HG02840 (cell line): ENCODE results near the gene MKS1.

Source experiments
- ATAC-seq: cut with Tn5 transposase; IDR thresholded peaks from one replicate; pipeline ENCODE4 v1.9.1; 2021; ENCODE audit warnings: mild to moderate bottlenecking, moderate library complexity, moderate number of reproducible peaks; ENCODE audit not compliant: unreplicated experiment, low FRiP score

The MKS1 gene

DNA sequence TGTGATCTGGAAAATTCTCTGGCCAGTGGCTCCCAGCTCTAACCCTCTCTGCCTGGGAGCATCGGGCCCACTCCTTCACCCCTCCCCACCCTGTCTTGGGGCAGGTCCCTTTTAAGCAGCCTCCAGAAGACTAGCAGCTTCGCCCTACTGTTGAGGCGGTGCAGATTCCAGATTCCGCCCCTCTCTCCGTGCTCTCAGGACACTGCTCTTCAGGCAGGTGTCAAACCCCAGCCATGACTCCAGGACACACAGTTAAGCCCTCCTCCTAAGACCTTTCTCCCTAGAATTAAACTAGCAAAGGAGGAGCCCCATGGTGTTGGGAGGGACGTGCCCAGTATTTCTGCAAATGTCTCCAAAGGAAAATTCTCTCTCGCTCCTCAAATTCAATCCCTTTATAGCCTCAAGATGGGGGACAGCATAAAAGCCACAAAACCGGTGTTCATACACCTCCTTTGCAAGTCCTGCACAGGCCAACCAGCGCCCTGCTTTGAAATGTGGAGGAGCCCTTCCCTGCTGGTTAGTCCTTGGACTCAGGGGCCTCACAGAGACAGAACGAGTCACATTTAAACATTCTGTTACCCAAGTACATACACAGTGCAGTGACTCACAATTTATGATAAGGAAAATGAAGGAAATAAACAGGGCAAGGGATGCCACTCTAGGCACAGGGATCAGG, 26.5 kb upstream of the MKS1 start:
- ATAC-seq = no peak

DNA sequence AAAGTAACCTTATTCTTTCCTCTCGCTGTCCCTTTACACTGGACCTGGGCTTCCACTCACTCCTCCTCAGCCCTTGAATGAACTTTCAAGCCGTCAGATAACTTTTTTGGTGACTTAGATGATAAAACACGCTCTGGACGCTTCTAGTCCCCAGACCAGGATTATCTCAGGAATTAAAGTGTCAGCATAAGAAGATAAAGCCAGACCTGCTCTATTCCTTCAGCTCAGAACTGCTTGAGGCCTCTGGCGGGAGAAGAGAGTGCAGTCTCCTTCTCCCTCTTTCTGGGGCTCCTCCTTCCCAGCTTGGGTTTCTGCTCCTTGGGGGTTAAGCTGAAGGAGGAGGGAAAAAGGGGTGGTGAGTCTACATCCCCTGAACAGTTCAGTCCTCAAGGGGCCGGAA, 25.9 kb upstream of the MKS1 start:
- no peak for ATAC-seq

DNA sequence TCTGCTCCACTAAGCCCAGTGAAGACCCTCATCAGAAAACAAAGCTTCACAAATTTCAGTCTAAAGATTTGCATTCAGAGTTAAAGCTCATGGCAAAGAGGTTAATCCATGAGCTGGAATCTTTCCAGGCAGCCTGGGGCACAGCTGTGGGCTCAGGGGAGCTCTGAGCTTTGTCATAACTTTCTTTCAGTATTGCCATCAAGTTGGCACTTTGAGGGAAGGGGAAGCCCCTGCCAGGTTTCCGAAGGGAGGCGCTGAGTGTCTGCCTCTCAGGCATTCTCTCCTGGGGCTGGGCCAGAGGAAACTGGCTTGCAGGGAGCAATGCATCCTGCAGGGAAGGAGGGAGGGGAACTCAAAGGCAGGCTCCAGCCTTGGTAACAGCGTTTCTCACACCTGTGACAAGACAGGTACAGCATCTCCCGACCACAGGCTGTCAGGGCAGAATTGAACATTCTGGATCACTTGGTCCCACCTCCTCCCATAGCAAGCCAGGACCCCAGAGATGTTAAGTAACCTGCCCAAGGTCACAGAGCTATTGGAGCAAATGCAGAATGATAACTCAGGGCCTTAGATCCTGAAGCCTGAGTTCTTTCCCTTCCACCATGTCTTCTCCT, 23.2 kb upstream of the MKS1 start:
- no peak for ATAC-seq

DNA sequence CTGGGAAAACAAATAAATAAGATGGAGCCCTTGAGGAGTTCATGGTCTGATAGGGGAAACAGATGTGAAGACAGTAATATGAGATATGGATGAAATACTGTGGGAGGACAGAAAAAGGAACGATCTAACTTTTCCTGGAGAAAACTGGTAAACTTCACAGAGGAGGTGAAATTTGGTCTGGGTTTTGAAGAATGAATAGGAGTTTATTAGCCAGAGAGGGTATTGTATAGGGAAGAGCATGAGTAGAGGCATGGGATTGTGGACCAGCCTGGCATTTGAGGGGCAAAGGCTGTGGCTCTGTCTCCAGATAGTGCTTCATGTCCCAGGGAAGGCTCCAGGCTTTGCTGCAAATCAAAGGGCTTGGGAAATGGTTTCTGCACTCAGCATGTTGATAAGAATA, 20.9 kb upstream of the MKS1 start:
- ATAC-seq = no peak

DNA sequence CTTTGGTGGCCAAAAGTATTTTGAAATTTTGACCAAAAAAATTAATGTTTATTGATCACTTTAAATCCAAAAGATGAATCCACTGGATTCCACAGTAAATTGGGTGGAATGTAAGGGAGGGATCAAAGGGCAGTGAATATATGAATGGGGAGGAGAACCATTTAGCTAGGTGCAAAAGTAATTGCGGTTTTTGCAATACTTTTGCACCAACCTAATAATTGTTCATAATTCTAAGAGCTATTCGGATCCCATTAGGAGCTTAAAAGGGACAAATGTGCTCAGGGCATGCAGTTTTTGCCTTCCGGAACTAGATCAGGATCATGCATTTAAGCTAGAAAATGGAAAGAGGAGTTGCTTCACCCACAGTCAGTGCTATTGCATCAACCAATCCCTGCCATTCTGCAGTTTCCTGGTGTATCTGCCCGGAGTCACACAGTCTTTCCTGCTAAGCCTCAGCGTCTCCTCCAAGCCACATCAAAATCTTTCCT, 19.1 kb upstream of the MKS1 start, which contains the start of gene LPO:
Gene LPO (plus strand): TSS at position 438 of the 488 bp plus-strand sequence. CDS start 4,396 bp downstream, outside the sequence.
- ATAC-seq = no peak

DNA sequence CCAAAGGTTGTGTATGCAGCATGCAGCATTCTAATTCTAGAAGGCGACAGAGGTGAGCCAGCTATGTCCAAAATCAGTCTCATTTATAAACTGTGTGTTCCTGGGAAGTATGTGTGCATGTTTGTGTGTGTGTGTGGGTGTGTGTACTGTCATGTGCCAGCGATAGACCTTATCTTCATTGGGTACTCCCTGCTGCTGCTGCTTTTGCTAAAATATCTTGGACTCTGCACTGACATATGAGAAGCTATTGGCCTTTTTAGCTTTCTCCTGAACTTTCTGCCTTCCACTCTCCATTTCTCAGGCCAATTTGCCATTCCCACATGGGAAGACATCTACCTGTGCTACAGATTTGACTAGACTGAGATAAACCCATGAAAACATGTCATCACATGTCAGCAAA, 17.3 kb upstream of the MKS1 start:
- ATAC-seq = no peak

DNA sequence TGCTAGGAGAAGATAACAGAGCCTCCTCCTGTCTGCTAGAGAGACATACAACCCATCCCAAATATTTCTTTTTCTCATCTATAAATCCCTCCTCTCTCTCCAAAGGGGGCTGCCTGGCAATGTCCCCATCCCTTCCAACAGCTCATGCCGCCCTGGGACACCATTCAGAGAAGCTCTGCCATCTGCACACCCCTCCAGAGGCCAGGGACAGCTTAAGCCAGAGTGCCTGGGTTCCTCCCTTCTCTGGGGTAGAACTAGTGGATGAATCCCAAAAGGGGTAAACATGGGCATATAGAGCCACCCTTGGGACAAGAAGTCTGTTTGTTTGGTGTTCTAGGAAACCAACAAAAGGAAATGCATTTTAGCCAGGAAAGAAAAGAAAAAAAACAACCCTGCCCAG, 16.8 kb upstream of the MKS1 start:
- ATAC-seq = no peak

DNA sequence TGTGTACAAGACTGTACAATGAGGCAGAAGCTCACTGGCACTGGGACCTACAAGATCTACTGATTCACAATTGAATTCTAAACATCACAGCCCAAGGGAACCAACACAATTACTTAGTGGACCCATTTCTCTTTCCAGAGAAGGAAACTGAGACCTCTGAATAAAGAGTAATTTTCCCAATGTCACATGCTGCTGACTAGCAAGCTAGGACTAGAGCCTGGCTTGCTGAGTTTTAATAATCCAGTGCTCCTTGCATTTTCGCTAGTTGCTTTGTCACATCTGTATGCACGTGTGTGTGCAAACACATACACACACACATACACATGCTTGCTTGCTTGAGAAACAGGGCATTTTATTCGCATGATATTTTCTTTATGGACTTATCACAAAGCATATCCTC, 15.5 kb upstream of the MKS1 start:
- ATAC-seq = no peak

DNA sequence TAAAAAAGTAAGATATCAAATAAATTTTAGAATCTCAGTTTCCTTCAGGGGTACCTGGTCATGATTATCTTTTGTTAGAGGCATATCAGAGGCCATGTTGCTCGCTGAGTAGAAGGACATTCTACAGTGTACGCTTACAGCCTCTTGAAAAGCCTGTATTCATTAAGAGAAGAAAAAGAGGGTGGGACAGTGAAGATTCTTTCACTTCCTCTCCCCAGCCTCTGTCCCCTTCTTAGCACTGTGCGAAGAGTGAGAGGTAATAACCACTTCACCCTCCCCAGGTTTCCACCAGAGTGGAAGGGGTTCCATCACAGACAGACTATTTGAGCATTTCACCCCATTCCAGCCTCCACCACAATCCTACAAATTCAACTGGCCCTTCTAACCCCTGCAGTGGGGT, 14.5 kb upstream of the MKS1 start:
- ATAC-seq = no peak

DNA sequence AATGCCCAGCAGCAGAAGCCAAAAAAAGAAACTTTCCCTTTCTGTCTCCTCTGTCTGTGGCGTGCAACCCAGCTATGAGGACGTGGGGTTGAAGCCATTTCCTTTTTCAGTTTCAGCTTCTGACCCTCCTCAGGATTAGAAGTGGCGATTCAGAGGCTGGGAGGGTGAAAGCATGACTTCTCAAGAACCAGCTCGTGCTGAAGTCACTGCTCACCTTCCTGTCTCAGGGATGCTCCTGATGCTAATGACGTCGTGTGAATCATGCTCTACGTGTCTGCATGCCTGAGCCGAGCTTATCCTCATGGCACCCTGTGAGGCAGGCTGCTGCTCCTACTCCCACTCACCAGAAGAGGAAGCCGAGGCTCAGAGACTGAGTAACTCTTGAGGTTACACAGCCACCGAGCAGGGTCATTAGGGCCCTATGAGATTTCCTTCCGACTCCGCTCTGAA, 13.7 kb upstream of the MKS1 start:
- ATAC-seq = no peak

DNA sequence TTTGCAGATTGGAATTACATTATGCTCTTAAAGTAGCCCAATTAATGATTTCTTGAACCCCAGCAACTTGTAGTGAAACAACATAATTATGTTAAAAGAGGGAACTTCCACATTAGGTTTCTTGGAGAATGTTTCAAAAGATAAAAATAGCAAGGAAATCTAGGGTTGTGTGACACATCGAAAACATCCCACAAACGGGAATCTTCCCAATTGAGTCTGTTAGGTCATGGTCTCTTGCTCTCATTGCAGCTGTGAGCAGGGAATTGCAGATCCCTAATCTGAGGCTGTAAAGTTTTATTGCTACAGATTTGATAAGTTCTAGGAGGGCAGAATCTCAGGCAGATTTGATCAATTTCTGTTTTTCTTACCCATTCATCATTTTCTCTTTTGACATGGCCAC, 12.6 kb upstream of the MKS1 start:
- no peak for ATAC-seq

DNA sequence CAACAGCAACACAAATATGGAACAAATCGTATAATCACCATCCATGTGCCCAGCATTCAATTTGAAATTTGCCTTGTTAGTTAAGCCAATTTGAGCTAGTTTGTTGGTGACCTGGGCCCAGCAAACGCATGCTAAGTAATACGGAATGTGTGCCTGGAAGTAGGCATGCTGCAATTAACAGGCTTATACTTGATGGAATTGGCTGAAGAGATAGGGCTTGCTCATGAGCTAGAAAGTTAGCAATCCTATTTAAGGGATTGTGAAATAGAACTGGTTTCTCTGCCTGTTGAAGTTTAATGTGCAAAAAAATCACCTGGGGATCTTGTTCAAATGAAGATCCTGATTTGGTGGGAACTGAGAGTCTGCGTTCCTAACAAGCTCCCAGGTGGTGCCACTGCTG, 10.8 kb upstream of the MKS1 start:
- ATAC-seq = no peak

DNA sequence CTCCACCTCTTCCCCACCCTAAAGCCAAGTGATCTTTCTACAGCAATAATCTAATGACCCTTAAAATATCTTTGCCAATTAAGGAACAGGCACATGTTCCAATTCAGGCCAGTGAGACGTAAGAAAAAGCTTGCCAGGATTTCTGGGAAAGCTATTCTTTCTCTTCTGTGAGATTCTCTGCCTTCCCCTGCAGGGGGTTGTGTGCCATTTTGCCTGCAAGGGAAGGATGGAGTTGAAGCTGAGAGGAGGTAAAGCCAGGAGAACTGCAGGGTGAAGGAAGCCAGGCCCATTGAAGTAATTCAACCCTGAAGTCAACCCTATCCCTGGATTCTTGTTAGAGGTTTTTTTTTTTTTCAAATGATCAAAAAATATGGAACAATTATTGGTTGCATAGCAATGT, 10.3 kb upstream of the MKS1 start:
- no peak for ATAC-seq

DNA sequence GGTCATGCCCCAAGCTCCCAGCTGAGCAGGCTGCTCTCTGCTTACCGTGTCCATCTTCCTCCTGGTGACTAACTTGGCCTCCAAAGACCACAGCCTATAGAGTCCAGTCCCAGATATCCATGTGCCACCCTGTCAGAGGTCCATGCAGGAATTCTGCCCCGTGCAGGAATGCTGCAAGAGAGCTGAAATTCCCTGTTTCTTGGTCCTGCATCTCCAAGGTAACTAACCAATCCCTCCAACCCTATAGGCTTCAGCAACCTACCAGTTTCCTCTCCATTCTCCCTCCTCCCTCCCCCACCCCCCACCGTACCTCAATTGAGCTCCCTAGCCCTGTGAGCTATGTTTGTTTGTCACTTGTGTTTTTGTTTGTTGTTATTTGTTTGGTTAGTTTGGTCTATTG, 9.6 kb upstream of the MKS1 start:
- no peak for ATAC-seq

DNA sequence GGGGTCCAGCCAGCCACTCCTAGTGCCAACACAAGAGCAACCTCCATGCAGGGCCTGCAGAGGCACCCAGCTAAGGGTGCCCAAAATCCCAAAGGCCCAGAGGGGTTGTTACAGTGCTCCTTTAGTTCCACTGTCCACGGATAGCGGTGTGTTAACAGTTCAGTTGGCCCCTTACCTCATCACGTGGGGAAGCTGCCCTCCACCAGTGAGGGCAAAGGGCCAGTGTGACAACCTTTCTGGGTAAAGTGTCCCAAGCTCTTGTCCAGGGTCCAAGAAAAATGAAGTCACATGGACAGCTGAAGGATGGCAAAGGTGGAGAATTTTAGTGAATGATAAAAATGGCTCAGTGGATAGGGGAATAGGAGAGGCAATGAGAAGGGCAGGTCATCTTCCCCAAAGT, 8.7 kb upstream of the MKS1 start:
- no peak for ATAC-seq

DNA sequence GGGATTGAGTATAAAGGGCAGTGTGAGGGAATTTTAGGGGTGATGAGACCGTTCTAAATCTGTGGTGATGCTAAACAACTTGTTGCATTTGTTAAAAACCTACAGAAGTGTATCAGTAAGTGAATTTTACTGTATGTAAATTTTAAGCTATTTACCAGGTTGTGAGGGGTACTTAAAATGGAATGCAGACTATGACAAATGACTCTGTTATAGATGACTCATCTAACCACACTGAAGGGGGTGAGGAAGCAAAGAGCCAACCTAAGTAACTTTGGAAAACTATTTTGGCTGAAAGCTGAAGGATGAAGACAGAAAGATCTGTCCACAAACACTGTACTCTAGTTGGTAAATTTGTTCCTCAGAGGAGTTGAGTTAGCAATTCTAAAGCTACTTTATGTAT, 5.3 kb upstream of the MKS1 start:
- ATAC-seq = no peak

DNA sequence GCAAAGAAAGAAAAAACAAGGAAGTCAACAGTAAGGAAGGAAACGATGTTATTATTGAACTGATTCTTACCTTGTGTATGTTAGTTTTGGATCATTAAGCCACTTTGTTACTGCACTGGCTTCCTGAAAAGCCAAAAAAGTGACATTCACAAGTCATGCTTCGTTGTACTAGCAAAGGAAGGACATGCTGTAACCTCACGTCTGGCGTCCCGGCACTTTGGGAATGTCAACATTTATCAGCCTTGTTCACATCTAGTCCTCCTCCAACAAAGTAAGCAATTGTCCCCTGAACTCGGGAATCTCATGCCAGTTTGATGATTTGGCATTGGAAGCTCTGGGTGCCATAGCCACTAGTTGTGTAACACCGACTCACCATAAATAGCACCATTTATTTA, 731 bp upstream of the MKS1 start:
- ATAC-seq = no peak

DNA sequence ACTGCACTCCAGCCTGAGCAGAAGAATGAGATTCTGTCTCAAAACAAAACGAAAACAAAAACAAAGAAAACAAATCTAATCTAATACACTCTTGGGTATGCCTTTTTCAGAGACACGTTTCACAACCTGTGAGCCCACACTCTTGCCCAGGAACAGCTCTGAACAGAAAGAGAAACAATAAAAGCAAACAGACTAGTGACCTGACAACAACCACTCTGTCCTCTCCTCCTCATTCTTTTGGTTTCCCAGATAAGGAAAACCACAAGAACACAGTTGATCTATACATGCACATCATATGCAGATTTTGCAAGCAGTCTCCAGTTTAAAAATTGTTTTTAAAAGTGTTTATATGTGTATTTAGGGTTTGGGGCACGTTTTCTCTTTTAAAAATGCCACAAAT, 1.3 kb downstream of the MKS1 start:
- no peak for ATAC-seq

DNA sequence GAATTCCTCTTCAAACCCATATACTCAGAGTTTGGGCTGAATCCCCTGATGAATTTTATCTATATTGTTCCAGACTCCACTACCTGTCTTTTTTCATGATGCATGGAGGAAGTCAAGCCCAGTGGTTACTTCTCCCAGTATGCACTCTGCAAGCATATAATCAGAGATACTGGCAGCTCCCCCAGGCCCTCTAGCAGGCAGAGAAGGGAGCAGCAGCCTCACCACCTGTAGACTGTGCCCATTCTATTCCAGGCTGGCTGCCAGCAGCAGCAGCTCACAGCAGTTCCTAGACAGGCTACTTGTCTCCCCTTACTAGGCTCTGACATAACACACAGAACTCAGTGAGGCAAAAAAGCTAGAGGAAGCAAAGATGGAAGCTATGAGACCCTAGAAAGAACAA, 3.4 kb downstream of the MKS1 start:
- no peak for ATAC-seq

DNA sequence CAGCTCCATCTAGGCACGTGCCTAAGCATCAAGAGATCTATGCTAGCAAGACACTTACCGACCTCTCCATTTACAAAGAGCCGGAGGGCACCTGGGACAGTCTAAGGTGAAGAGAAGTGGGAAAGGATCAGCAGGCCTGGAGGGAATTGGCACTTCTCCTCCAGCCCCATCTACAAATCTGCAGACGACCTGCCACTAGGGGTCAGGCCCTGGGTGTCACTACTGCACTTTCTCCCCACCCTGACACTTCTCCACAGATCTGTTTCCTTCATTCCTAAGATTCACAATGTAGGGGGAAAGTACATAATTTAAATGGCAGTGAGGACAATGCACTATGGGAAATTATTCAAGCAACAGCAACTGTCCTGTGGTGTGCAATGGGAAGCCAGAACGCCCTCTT, 8.1 kb downstream of the MKS1 start:
- ATAC-seq = no peak

DNA sequence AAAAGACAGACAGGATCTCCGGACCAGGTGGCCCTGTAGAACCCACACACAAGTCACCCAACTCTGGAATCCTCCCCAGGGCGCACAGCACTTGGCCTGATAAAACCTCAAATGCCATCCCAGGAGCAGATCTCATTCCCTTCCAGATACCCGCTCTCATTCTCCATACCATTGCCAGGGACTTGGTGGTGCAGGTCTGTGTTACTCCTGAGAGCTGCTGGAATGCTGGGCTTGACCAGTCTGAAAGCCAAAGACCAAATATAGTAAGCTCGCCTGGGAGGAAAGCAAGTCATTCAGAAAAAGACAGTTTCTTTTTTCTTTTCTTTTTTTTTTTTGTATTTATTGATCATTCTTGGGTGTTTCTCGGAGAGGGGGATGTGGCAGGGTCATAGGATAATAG, 10.7 kb downstream of the MKS1 start:
- ATAC-seq = no peak

DNA sequence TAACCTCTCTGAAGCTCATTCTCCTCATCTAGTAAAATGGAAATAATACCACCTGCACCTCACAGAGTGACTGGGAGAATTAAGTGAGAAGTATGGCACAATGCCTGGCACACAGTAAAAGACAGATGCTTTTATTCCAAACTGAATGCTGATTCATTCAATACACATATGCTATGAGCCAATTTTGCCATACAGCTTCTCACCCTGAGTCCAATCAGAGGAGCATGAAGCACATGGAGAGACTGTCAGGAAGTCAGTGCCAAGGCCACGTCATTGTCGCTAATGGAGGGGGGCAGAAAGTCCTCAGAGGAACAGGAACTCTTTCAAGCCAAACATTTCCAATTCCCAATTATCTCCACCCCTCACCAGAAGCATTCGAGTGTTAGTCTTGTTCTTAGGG, 11.6 kb downstream of the MKS1 start:
- no peak for ATAC-seq
